H9 (cell line): ENCODE measurements around the gene MOGAT2. TPM values are rescaled to one million over a fixed set of nuclear protein-coding genes. Genes with fewer than 3 reads are reported as not detected.

Experiments
- DNase-seq: peaks from one replicate; pipeline ENCODE4 v3.0.0-alpha.2; 2017
- H2AFZ ChIP-seq: one replicate; pipeline ENCODE4 v1.6.1; 2013; ENCODE audit warnings: mild to moderate bottlenecking, low read length, control low read depth, moderate library complexity
- H2AK5ac ChIP-seq: 2 replicates; pipeline ENCODE4 v1.6.1; 2013; ENCODE audit warnings: low read length, control low read depth, mixed read lengths; ENCODE audit not compliant: insufficient read length
- H2BK120ac ChIP-seq: one replicate; pipeline ENCODE4 v1.6.1; 2013; ENCODE audit warnings: low read depth, mild to moderate bottlenecking, low read length, control low read depth, inconsistent platforms; ENCODE audit not compliant: poor library complexity, severe bottlenecking
- H2BK12ac ChIP-seq: 2 replicates; pipeline ENCODE4 v1.6.1; 2013; ENCODE audit warnings: low read length, control low read depth, mixed read lengths, low read depth; ENCODE audit not compliant: insufficient read length
- H2BK15ac ChIP-seq: 2 replicates; pipeline ENCODE4 v1.6.1; 2013; ENCODE audit warnings: low read depth, low read length, control low read depth
- H2BK20ac ChIP-seq: one replicate; pipeline ENCODE4 v1.6.1; 2013; ENCODE audit warnings: low read depth, mild to moderate bottlenecking, low read length, control low read depth, inconsistent platforms; ENCODE audit not compliant: poor library complexity, severe bottlenecking
- H2BK5ac ChIP-seq: 2 replicates; pipeline ENCODE4 v1.6.1; 2013; ENCODE audit warnings: low read length, control low read depth, mixed read lengths; ENCODE audit not compliant: insufficient read length
- H3K14ac ChIP-seq: 2 replicates; pipeline ENCODE4 v1.6.1; 2013; ENCODE audit warnings: low read length, control low read depth; ENCODE audit not compliant: insufficient read depth
- H3K18ac ChIP-seq: 2 replicates; pipeline ENCODE4 v1.6.1; 2013; ENCODE audit warnings: low read depth, mild to moderate bottlenecking, mixed read lengths, low read length, control low read depth; ENCODE audit not compliant: insufficient read length
- H3K23ac ChIP-seq: 2 replicates; pipeline ENCODE4 v1.6.1; 2013; ENCODE audit warnings: low read length, control low read depth, mixed read lengths, low read depth; ENCODE audit not compliant: insufficient read length
- H3K23me2 ChIP-seq: 2 replicates; pipeline ENCODE4 v1.6.1; 2013; ENCODE audit warnings: low read depth, mild to moderate bottlenecking, mixed read lengths, low read length, control low read depth; ENCODE audit not compliant: insufficient read length, poor library complexity, severe bottlenecking
- H3K27ac ChIP-seq: 2 replicates; pipeline ENCODE4 v1.5.1; 2013; ENCODE audit warnings: low read length, control low read depth, mixed read lengths, low read depth; ENCODE audit not compliant: insufficient read length
- H3K27me3 ChIP-seq: 2 replicates; pipeline ENCODE4 v1.6.1; 2013; ENCODE audit warnings: low read length, control low read depth, inconsistent platforms; ENCODE audit not compliant: insufficient read depth
- H3K4ac ChIP-seq: 2 replicates; pipeline ENCODE4 v1.6.1; 2013; ENCODE audit warnings: low read depth, mild to moderate bottlenecking, control low read depth, inconsistent platforms, low read length, moderate library complexity
- H3K4me1 ChIP-seq: 2 replicates; pipeline ENCODE4 v1.6.1; 2013; ENCODE audit warnings: low read length, control low read depth, inconsistent platforms; ENCODE audit not compliant: insufficient read depth
- H3K4me2 ChIP-seq: 2 replicates; pipeline ENCODE4 v1.6.1; 2013; ENCODE audit warnings: low read length, control low read depth, mixed read lengths; ENCODE audit not compliant: insufficient read length, insufficient read depth
- H3K56ac ChIP-seq: 2 replicates; pipeline ENCODE4 v1.6.1; 2013; ENCODE audit warnings: low read depth, mild to moderate bottlenecking, mixed read lengths, low read length, control low read depth; ENCODE audit not compliant: insufficient read length
- H3K79me1 ChIP-seq: 2 replicates; pipeline ENCODE4 v1.6.1; 2013; ENCODE audit warnings: low read depth, mild to moderate bottlenecking, moderate library complexity, low read length, control low read depth, inconsistent platforms; ENCODE audit not compliant: insufficient read depth, poor library complexity, severe bottlenecking
- H3K79me2 ChIP-seq: 2 replicates; pipeline ENCODE4 v1.6.1; 2013; ENCODE audit warnings: low read length, control low read depth, inconsistent platforms; ENCODE audit not compliant: insufficient read depth
- H3K9ac ChIP-seq: 2 replicates; pipeline ENCODE4 v1.6.1; 2013; ENCODE audit warnings: low read length, control low read depth, mixed read lengths; ENCODE audit not compliant: insufficient read length; ENCODE audit errors: extremely low read depth
- H3K9me3 ChIP-seq: one replicate; pipeline ENCODE4 v1.6.1; 2013; ENCODE audit warnings: low read depth, low read length, inconsistent platforms; ENCODE audit not compliant: control insufficient read depth
- H3T11ph ChIP-seq: one replicate; pipeline ENCODE4 v1.6.1; 2013; ENCODE audit warnings: mild to moderate bottlenecking, low read length, control low read depth, inconsistent platforms
- H4K20me1 ChIP-seq: one replicate; pipeline ENCODE4 v1.6.1; 2013; ENCODE audit not compliant: control insufficient read depth, insufficient read length, insufficient read depth
- H4K5ac ChIP-seq: 2 replicates; pipeline ENCODE4 v1.6.1; 2013; ENCODE audit warnings: low read depth, mild to moderate bottlenecking, mixed read lengths, low read length, control low read depth; ENCODE audit not compliant: insufficient read length
- H4K8ac ChIP-seq: replicated peaks from 2 replicates; pipeline ENCODE4 v1.6.1; 2013; ENCODE audit warnings: low read length, control low read depth, mixed read lengths, low read depth; ENCODE audit not compliant: insufficient read length
- H4K91ac ChIP-seq: 2 replicates; pipeline ENCODE4 v1.6.1; 2013; ENCODE audit warnings: low read depth, mild to moderate bottlenecking, moderate library complexity, mixed read lengths, low read length, control low read depth; ENCODE audit not compliant: insufficient read length
- H3K27ac Mint-ChIP-seq, 3 experiments: 2 replicates in 2 of 3; 3 replicates in 1 of 3; pipeline ENCODE4 v1.8.0; 2020 to 2021; ENCODE audit warnings: mixed read lengths in 3 of 3, mild to moderate bottlenecking in 1 of 3, moderate library complexity in 1 of 3
- H3K27me3 Mint-ChIP-seq: 2 replicates; pipeline ENCODE4 v1.8.0; 2021; ENCODE audit warnings: low read depth, mild to moderate bottlenecking, moderate library complexity, mixed read lengths
- H3K36me3 Mint-ChIP-seq, 3 experiments: 2 replicates in 2 of 3; 3 replicates in 1 of 3; pipeline ENCODE4 v1.8.0; 2020 to 2021; ENCODE audit warnings: low read depth in 3 of 3, mixed read lengths in 3 of 3; ENCODE audit not compliant: insufficient read depth in 1 of 3
- H3K4me1 Mint-ChIP-seq, 2 experiments: 2 replicates each; pipeline ENCODE4 v1.8.0; 2020; ENCODE audit warnings: mixed read lengths in 2 of 2
- H3K4me3 Mint-ChIP-seq, 2 experiments: 2 replicates in 1 of 2; 3 replicates in 1 of 2; pipeline ENCODE4 v1.8.0; 2020 to 2021; ENCODE audit warnings: mild to moderate bottlenecking in 2 of 2, mixed read lengths in 2 of 2, moderate library complexity in 1 of 2
- H3K9me3 Mint-ChIP-seq, 2 experiments: 2 replicates in 1 of 2; 3 replicates in 1 of 2; pipeline ENCODE4 v1.8.0; 2020; ENCODE audit warnings: mild to moderate bottlenecking in 2 of 2, mixed read lengths in 2 of 2, moderate library complexity in 1 of 2
- CTCF ChIP-seq: fragments of 200-600 bp; sonication (generic); conservative IDR thresholded peaks from 3 replicates; pipeline ENCODE4 v1.8.0; 2021; ENCODE audit warnings: antibody characterized with exemption, mild to moderate bottlenecking
- WGBS: extraction: QIAGEN DNeasy Blood & Tissue Kit; methylation state at CpG from one replicate; pipeline ENCODE4 v1.1.7; 2013; ENCODE audit warnings: missing lambda C conversion rate, low lambda C conversion rate, mixed read lengths; ENCODE audit not compliant: insufficient read length; ENCODE audit errors: extremely low coverage; 5-methylcytosine and 5-hydroxymethylcytosine counted together
- total RNA-seq: library from RNA; stranded (reverse); gene quantifications from 2 replicates; pipeline ENCODE4 v1.2.1, GENCODE V29; 2021

MOGAT2 gene
- total RNA-seq, 1 experiment from 2014 or later = not detected

- Histone ChIP-seq H2BK5ac (no peak overlapping the region), H2BK12ac (no peak overlapping the region), H4K8ac (no peak overlapping the region), H3K79me2 (no peaks in the 10 kb centered on the region), H3K4ac (no peak overlapping the region), H3K14ac (no peak overlapping the region), H4K5ac (no peak overlapping the region), H3K18ac (no peak overlapping the region), H3K4me2 (no peak overlapping the region), H3K79me1 (no peaks in the 10 kb centered on the region), H3T11ph (no peak overlapping the region), H3K23me2 (no peaks in the 10 kb centered on the region), H3K4me1 (no peaks in the 10 kb centered on the region), H3K23ac (no peak overlapping the region), H3K9ac (no peak overlapping the region), H3K9me3 (no peaks in the 10 kb centered on the region), H3K27ac (no peak overlapping the region), H2AK5ac (no peak overlapping the region), H3K27me3 (peaks cover 5% of the 10 kb centered on the region; the same call in 1 of the 2 replicates), H3K56ac (no peak overlapping the region), H2AFZ (no peak overlapping the region), H2BK20ac (no peak overlapping the region), H4K91ac (no peak overlapping the region), H2BK120ac (no peak overlapping the region), H2BK15ac (no peak overlapping the region), H4K20me1 (no peaks in the 10 kb centered on the region)
- WGBS = no CpG with 5 or more reads among the region's 3 CpGs
- Mint-ChIP-seq H3K9me3 (no peaks in the 10 kb centered on the region; a peak in 1 of 5 replicates), H3K27me3 (peaks cover 53% of the 10 kb centered on the region), H3K27ac (no peak overlapping the region), H3K36me3 (no peaks in the 10 kb centered on the region; a peak in 1 of 7 replicates), H3K4me3 (no peak overlapping the region), H3K4me1 (peaks cover 19 to 24% of the 10 kb centered on the region in 2 experiments)
- DNase-seq = peak; percentile 60
- peak; percentile 51; the same call in 2 of the 3 replicates for TF ChIP-seq CTCF
Observed at GRCh38 chr11:75775056-75775455, 57.4 kb downstream of the MOGAT2 start.
